ENCODE measurements around the gene FRZB. TPM values are rescaled to one million over a fixed set of nuclear protein-coding genes. Genes with fewer than 3 reads are reported as not detected.

The FRZB gene
- total RNA-seq, 1 experiment from 2014 or later = 1.8 TPM

DNA sequence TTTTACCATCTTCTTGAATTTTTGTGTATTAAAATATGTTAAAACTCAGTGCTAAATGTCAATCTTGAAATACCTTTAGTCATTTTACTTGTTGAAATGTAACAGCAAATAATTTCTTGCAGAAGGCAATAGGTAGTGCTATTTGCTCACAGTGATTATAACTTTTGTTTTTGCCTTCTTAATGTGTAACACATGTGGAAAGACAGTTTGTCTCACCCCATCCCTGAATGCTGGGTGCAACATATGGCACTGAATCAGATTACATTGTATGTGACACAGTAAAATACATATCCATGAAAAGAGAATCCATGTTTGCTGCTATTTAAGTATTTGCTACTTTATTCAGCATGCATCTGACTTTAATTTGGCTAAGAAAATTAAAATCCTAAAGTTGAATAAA lies 35.3 kb downstream of the FRZB start:
- no peak for DNase-seq (ENCODE audit: low spot score)
- intact Hi-C loops (cut with micrococcal nuclease; ENCODE audit: unreplicated experiment) = no loop called here
- no peak overlapping the region for H3K27ac ChIP-seq (ENCODE audit: low read depth, low read length, poor library complexity, severe bottlenecking)
- H3K36me3 ChIP-seq (ENCODE audit: insufficient read depth, low read length, poor library complexity, severe bottlenecking) = no peaks in the 10 kb centered on the region
- no peaks in the 10 kb centered on the region for H3K27me3 ChIP-seq (replicated peaks; ENCODE audit: insufficient read depth, low read depth, low read length, poor library complexity)
- ChIA-PET CTCF (no interaction called here), POLR2A (ENCODE audit: low non-redundant PET) (no interaction called here)
- H3K4me3 ChIP-seq (ENCODE audit: low read depth, low read length, poor library complexity, severe bottlenecking) = no peak overlapping the region
- H3K4me1 ChIP-seq (ENCODE audit: insufficient read depth, low read length, poor library complexity, severe bottlenecking) = peaks cover 35% of the 10 kb centered on the region
- no peaks in the 10 kb centered on the region for H3K9me3 ChIP-seq (ENCODE audit: low read depth, low read length, poor library complexity, severe bottlenecking)
- TF ChIP-seq EZH2 (IDR thresholded peaks at IDR 0.05; ENCODE audit: borderline replicate concordance, low read depth, low read length, poor library complexity, severe bottlenecking) = no peak
- BruUV-seq (replicated peaks) = no TSS peak

DNA sequence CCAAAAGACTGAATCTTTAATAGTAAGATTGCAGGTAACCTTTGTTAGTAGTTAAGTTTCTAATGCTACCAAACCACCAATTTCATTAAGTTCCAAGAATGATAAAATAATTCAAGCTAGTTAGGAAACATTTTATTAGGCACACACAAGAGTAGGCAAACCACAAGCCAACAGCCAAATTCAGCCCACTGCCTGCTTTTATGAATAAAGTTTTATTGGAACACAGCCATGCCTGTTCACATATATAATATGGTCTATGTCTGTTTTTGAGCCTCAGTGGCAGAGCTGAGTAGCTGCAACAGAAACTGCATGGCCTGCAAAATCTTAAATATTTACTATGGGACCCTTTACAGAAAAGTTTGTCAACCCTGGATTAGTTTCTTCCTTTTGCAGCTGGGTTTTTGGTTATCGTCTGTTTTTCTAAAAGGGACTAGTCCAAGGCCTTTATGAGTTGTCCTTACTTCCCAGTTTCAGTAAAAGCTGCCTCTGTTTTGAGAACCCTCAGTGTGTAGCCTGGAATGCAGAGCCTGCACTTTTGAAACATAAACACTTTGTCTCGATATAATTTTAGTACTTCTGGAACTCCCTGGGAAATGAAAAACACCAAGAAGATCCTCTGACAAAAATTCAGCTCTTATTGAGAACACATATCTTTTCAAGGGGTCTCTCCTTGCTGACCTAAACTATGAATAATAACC lies 39.1 kb downstream of the FRZB start:
- Histone ChIP-seq H3K36me3 (ENCODE audit: insufficient read depth, low read length, poor library complexity, severe bottlenecking) (no peaks in the 10 kb centered on the region), H3K27me3 (replicated peaks; ENCODE audit: insufficient read depth, low read depth, low read length, poor library complexity) (no peaks in the 10 kb centered on the region), H3K27ac (ENCODE audit: low read depth, low read length, poor library complexity, severe bottlenecking) (no peak overlapping the region), H3K9me3 (ENCODE audit: low read depth, low read length, poor library complexity, severe bottlenecking) (no peaks in the 10 kb centered on the region), H3K4me1 (ENCODE audit: insufficient read depth, low read length, poor library complexity, severe bottlenecking) (peaks cover 24% of the 10 kb centered on the region), H3K4me3 (ENCODE audit: low read depth, low read length, poor library complexity, severe bottlenecking) (no peak overlapping the region)
- TF ChIP-seq, protein P1, sequence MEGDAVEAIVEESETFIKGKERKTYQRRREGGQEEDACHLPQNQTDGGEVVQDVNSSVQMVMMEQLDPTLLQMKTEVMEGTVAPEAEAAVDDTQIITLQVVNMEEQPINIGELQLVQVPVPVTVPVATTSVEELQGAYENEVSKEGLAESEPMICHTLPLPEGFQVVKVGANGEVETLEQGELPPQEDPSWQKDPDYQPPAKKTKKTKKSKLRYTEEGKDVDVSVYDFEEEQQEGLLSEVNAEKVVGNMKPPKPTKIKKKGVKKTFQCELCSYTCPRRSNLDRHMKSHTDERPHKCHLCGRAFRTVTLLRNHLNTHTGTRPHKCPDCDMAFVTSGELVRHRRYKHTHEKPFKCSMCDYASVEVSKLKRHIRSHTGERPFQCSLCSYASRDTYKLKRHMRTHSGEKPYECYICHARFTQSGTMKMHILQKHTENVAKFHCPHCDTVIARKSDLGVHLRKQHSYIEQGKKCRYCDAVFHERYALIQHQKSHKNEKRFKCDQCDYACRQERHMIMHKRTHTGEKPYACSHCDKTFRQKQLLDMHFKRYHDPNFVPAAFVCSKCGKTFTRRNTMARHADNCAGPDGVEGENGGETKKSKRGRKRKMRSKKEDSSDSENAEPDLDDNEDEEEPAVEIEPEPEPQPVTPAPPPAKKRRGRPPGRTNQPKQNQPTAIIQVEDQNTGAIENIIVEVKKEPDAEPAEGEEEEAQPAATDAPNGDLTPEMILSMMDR (conservative IDR thresholded peaks at IDR 0.05; ENCODE audit: low read depth, low read length) = no peak
- POLR2A ChIA-PET (ENCODE audit: low non-redundant PET) = no interaction called here
- no TSS peak for BruUV-seq (replicated peaks)
- CTCF ChIA-PET = no interaction called here
- intact Hi-C loops (cut with micrococcal nuclease; ENCODE audit: unreplicated experiment) = no loop called here
- no peak for DNase-seq (ENCODE audit: low spot score)

DNA sequence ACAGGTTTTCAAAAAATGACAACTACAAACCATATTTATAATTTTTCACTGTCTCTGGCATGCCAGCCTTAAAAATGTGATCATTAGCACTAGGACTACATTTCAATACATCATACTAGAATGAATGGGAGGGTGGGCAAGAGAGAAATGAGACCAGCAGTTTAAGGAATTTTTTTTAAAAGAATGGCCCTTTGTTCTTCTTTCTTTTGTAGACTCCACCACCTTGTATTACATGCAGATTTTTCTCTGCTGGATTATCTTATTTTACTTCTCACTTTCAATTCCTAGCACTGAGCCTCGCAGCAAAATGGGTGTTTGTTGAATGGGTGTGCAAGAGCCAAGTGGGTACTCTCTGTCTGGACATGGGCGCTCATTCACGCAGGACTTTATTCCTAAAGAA lies 39.9 kb downstream of the FRZB start:
- Histone ChIP-seq H3K9me3 (ENCODE audit: low read depth, low read length, poor library complexity, severe bottlenecking) (no peaks in the 10 kb centered on the region), H3K27ac (ENCODE audit: low read depth, low read length, poor library complexity, severe bottlenecking) (no peak overlapping the region), H3K27me3 (replicated peaks; ENCODE audit: insufficient read depth, low read depth, low read length, poor library complexity) (no peaks in the 10 kb centered on the region), H3K4me1 (ENCODE audit: insufficient read depth, low read length, poor library complexity, severe bottlenecking) (peaks cover 24% of the 10 kb centered on the region), H3K4me3 (ENCODE audit: low read depth, low read length, poor library complexity, severe bottlenecking) (no peak overlapping the region), H3K36me3 (ENCODE audit: insufficient read depth, low read length, poor library complexity, severe bottlenecking) (no peaks in the 10 kb centered on the region)
- no TSS peak for BruUV-seq (replicated peaks)
- no peak for TF ChIP-seq EZH2 (IDR thresholded peaks at IDR 0.05; ENCODE audit: borderline replicate concordance, low read depth, low read length, poor library complexity, severe bottlenecking)
- TF ChIP-seq, protein P1 (conservative IDR thresholded peaks at IDR 0.05; ENCODE audit: low read depth, low read length) = no peak
- ChIA-PET POLR2A (ENCODE audit: low non-redundant PET) (no interaction called here), CTCF (no interaction called here)
- DNase-seq (ENCODE audit: low spot score) = no peak
- intact Hi-C loops (cut with micrococcal nuclease; ENCODE audit: unreplicated experiment) = no loop called here

DNA sequence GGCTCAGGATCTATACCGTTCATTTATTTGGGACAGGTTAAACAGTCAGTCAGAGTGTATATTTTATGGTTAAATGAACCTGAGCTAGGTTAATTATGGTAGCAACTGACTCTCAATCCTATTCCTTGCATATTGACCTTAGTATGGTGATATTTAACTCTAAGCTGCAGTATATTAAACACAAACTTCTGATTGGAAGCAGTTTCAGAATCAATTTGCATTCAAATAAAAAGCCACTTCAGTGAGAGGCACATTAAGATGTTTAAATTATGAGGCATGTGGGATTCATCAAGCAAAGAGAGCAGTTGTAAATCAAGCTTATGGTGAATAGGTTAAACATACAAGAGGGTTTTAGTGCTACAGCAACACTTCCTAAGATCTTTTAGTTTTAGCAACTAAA lies 40.4 kb downstream of the FRZB start:
- CTCF ChIA-PET = no interaction called here
- no peaks in the 10 kb centered on the region for H3K27me3 ChIP-seq (replicated peaks; ENCODE audit: insufficient read depth, low read depth, low read length, poor library complexity)
- peaks cover 21% of the 10 kb centered on the region for H3K4me1 ChIP-seq (ENCODE audit: insufficient read depth, low read length, poor library complexity, severe bottlenecking)
- peak; percentile 58 for DNase-seq (ENCODE audit: low spot score)
- intact Hi-C loops (cut with micrococcal nuclease; ENCODE audit: unreplicated experiment) = no loop called here
- H3K9me3 ChIP-seq (ENCODE audit: low read depth, low read length, poor library complexity, severe bottlenecking) = no peaks in the 10 kb centered on the region
- POLR2A ChIA-PET (ENCODE audit: low non-redundant PET) = no interaction called here
- no TSS peak for BruUV-seq (replicated peaks)
- H3K36me3 ChIP-seq (ENCODE audit: insufficient read depth, low read length, poor library complexity, severe bottlenecking) = no peaks in the 10 kb centered on the region
- TF ChIP-seq EZH2 (IDR thresholded peaks at IDR 0.05; ENCODE audit: borderline replicate concordance, low read depth, low read length, poor library complexity, severe bottlenecking) = no peak
- TF ChIP-seq, protein P1 (conservative IDR thresholded peaks at IDR 0.05; ENCODE audit: low read depth, low read length) = no peak
- H3K27ac ChIP-seq (ENCODE audit: low read depth, low read length, poor library complexity, severe bottlenecking) = no peak overlapping the region
- no peak overlapping the region for H3K4me3 ChIP-seq (ENCODE audit: low read depth, low read length, poor library complexity, severe bottlenecking)
